Vagina (tissue), 2 donors: Measurements from ENCODE around the gene DACH1.

Experiments used
- POLR2A ChIP-seq, 2 donors: fragments of 450-650 bp; IDR thresholded peaks; one replicate each; pipeline ENCODE4 v1.6.1; 2017; ENCODE audit warnings: antibody characterized with exemption in 2 of 2, mild to moderate bottlenecking in 2 of 2, moderate library complexity in 2 of 2
- POLR2AphosphoS5 ChIP-seq, 2 donors: sonication (generic); formaldehyde crosslinking; IDR thresholded peaks; one replicate each; pipeline ENCODE4 v1.9.0; 2017; ENCODE audit warnings: antibody characterized with exemption in 2 of 2, mild to moderate bottlenecking in 2 of 2, low read depth in 1 of 2; ENCODE audit not compliant: insufficient read depth in 1 of 2
- TF ChIP-seq, protein P1 (sequence below), 3 experiments: fragments of 450-650 bp in 2 of 3; fragments of 200-600 bp in 1 of 3; sonication (generic) in 1 of 3; IDR thresholded peaks; one replicate each; pipeline ENCODE4 v1.5.1; 2017 to 2019; ENCODE audit warnings: antibody characterized with exemption in 3 of 3, mild to moderate bottlenecking in 2 of 3, moderate library complexity in 2 of 3

DNA sequence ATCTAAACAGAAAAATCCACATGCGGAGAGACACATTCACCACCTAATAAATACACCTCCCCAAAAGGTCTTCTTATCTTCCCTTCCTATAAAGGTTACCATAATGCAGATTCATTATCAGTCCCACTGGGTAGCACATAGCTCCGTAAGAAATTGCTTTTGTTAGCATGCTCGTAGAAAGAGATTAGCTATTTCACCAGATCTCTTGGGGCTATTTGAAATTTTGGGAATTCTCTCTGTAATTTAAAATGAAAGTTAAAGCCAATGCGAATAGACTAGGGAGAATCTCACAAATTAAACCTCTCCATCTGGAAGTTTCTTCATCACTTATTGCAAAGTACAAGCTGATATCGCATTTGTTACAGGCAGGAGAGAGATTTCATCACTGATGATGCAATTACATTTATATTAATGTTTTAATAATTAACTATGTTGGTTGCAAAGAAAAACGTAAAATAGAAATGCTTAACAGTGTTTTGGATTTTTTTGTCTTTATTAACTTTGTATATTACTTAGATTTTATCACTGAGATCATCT lies 12.9 kb upstream of the DACH1 start:
- TF ChIP-seq, protein P1, sequence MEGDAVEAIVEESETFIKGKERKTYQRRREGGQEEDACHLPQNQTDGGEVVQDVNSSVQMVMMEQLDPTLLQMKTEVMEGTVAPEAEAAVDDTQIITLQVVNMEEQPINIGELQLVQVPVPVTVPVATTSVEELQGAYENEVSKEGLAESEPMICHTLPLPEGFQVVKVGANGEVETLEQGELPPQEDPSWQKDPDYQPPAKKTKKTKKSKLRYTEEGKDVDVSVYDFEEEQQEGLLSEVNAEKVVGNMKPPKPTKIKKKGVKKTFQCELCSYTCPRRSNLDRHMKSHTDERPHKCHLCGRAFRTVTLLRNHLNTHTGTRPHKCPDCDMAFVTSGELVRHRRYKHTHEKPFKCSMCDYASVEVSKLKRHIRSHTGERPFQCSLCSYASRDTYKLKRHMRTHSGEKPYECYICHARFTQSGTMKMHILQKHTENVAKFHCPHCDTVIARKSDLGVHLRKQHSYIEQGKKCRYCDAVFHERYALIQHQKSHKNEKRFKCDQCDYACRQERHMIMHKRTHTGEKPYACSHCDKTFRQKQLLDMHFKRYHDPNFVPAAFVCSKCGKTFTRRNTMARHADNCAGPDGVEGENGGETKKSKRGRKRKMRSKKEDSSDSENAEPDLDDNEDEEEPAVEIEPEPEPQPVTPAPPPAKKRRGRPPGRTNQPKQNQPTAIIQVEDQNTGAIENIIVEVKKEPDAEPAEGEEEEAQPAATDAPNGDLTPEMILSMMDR (IDR thresholded peaks at IDR 0.05): no peak
- TF ChIP-seq POLR2A (IDR thresholded peaks at IDR 0.05) (no peak), POLR2AphosphoS5 (IDR thresholded peaks at IDR 0.05; ENCODE audit: insufficient read depth in 1 of 2, low read depth in 1 of 2) (no peak)
